ENCODE measurements around the gene RABGGTA. TPM values are rescaled to one million over a fixed set of nuclear protein-coding genes. Genes with fewer than 3 reads are reported as not detected.

Gene RABGGTA
- total and polyA plus RNA-seq, 4 donors: 23.1 to 42.9 (median 27.7) TPM

DNA sequence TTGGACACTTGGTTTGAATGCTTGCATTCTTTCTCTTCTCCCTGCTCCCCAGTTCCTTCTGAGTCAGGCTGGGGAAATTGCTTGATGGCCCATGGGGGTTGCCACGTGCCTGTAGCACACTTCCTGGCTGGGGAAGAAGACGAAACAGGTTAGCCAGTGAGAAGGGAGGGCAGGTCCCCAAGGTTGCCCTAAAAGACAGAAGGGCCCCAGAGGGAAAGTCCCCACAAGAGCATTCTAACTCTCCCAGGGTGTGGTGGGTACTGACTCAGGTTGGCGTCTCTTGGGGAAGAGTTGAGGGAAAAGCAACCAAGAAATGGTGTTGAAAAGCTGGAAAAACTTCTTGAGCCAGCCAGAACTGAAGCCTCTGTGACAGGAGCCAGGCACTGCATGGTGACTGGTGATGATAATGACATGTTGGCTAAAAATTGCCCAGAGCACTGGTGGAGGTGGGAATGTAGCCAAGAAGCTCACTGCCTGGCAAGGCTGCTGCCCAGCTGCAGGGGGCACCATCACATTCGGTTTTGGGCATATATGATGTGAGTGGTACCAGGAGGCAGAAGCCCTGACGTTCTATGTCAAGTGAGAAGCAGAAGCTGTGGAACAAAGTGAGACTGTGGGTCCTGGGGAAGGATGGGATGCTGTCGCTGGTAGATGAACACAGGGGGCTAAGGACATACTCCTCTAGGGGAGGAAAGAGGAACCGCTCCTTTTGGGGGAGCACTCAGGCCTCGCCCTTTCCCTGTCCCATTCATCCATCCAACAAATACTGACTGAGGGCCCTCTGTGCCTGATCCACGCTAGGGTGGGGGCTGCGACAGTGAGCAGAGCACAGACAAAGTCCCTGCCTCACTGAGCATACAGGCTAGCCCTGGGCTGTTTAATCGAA lies 8.1 kb upstream of the RABGGTA start:
- no peaks in the 10 kb centered on the region for H3K27me3 ChIP-seq (ENCODE audit: control insufficient read depth, insufficient read depth, low read length)
- no peaks in the 10 kb centered on the region for H3K36me3 ChIP-seq (ENCODE audit: control insufficient read depth, insufficient read depth, low read length)
- DNase-seq (ENCODE audit: low read depth in 4 of 6, low spot score in 6 of 6): no peak
- 72% methylated on average over 8 of the region's 11 CpGs for WGBS (ENCODE audit: insufficient coverage)
- H3K9me3 ChIP-seq (ENCODE audit: control insufficient read depth, insufficient read depth, low read length): no peaks in the 10 kb centered on the region
- H3K4me3 ChIP-seq (ENCODE audit: low read depth, low read length): no peak overlapping the region
- no peak overlapping the region for H3K27ac ChIP-seq (ENCODE audit: low read depth, low read length)
- H3K4me1 ChIP-seq (ENCODE audit: control insufficient read depth, insufficient read depth, low read length): no peaks in the 10 kb centered on the region

DNA sequence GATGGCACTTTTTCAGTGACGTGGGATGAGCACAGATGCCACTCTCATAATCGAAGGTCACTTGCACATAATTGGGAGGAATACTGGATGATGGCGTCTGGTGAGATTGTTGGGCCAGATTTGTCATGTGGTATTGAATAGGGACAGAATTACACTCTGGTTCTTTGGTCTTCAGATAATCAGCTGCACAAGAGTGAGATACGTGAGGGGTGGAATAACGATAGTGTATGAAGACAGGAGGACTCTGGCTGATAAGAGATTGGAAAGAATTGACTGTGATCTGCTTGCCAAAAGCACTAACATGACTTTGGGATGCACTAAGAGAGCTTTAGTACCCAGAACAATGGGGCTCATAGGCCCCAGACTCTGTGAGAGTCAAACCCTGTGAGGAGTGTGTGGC lies 7.0 kb upstream of the RABGGTA start:
- no peaks in the 10 kb centered on the region for H3K9me3 ChIP-seq (ENCODE audit: control insufficient read depth, insufficient read depth, low read length)
- WGBS (ENCODE audit: insufficient coverage): 95% methylated on average over 5 of the region's 5 CpGs
- no peak overlapping the region for H3K4me3 ChIP-seq (ENCODE audit: low read depth, low read length)
- no peak overlapping the region for H3K27ac ChIP-seq (ENCODE audit: low read depth, low read length)
- no peak for DNase-seq (ENCODE audit: low read depth in 4 of 6, low spot score in 6 of 6)
- H3K4me1 ChIP-seq (ENCODE audit: control insufficient read depth, insufficient read depth, low read length): no peaks in the 10 kb centered on the region
- H3K36me3 ChIP-seq (ENCODE audit: control insufficient read depth, insufficient read depth, low read length): no peaks in the 10 kb centered on the region
- H3K27me3 ChIP-seq (ENCODE audit: control insufficient read depth, insufficient read depth, low read length): no peaks in the 10 kb centered on the region

DNA sequence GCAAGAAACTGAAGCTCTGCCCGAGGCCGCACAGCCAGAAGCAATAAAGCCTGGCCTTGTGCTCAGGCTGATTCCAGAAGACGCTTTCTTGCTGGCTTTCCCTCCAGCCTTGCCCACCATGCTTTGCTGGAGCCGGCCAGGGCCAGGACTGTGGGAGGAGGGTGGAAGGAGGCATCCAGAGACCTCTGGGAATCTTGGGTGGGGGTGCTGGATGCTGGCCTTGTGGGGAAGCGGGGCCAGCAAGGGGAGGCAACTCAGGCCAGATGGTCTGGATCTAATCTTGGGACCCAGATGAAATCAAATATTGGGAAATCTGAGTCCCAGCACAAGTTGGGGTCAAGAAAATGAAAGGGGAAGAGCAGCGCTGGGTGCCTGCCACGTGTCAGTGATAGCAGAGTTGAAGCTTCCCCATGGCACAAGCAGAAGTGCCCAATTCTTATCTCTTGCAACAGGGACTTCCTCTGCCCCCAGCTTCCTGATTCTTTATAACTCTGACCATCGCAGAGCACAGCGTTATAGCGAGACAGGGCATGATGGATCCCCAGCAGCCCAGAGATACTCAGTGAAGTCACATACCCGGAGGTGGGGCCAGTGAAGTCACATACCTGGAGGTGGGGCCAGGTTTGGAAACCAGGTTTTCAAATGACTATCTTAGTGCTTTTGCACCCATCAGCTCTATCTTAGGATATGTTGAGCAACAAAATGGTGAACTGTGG lies 6.4 kb upstream of the RABGGTA start:
- WGBS (ENCODE audit: insufficient coverage): 92% methylated on average over 11 of the region's 11 CpGs
- H3K27ac ChIP-seq (ENCODE audit: low read depth, low read length): no peak overlapping the region
- no peaks in the 10 kb centered on the region for H3K36me3 ChIP-seq (ENCODE audit: control insufficient read depth, insufficient read depth, low read length)
- H3K27me3 ChIP-seq (ENCODE audit: control insufficient read depth, insufficient read depth, low read length): no peaks in the 10 kb centered on the region
- H3K4me3 ChIP-seq (ENCODE audit: low read depth, low read length): no peak overlapping the region
- no peak for DNase-seq (ENCODE audit: low read depth in 4 of 6, low spot score in 6 of 6)
- no peaks in the 10 kb centered on the region for H3K9me3 ChIP-seq (ENCODE audit: control insufficient read depth, insufficient read depth, low read length)
- no peaks in the 10 kb centered on the region for H3K4me1 ChIP-seq (ENCODE audit: control insufficient read depth, insufficient read depth, low read length)

DNA sequence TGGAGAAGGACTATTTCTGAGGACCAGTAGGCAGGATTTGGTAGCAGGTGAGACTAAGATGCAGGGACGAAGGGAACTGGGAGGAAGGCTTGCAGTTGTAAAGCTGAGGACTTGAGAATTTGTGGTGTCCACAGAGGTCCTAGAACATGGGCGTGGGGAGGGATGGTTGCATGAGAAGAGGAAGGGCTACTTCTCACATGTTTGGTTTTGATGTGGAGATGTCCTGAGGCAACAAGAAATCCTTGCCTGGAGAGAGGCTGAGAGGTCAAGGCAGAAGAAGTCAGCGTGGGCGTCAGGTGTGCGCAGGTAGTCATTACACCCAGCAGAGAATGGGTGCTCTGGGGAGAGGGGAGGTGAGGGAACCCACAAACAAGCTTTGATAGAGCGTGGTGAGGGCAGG lies 5.7 kb upstream of the RABGGTA start:
- Histone ChIP-seq H3K27ac (ENCODE audit: low read depth, low read length) (no peak overlapping the region), H3K4me1 (ENCODE audit: control insufficient read depth, insufficient read depth, low read length) (no peaks in the 10 kb centered on the region), H3K36me3 (ENCODE audit: control insufficient read depth, insufficient read depth, low read length) (no peaks in the 10 kb centered on the region), H3K4me3 (ENCODE audit: low read depth, low read length) (no peak overlapping the region), H3K27me3 (ENCODE audit: control insufficient read depth, insufficient read depth, low read length) (no peaks in the 10 kb centered on the region), H3K9me3 (ENCODE audit: control insufficient read depth, insufficient read depth, low read length) (no peaks in the 10 kb centered on the region)
- WGBS (ENCODE audit: insufficient coverage): 97% methylated on average over 6 of the region's 6 CpGs
- DNase-seq (ENCODE audit: low read depth in 4 of 6, low spot score in 6 of 6): no peak

DNA sequence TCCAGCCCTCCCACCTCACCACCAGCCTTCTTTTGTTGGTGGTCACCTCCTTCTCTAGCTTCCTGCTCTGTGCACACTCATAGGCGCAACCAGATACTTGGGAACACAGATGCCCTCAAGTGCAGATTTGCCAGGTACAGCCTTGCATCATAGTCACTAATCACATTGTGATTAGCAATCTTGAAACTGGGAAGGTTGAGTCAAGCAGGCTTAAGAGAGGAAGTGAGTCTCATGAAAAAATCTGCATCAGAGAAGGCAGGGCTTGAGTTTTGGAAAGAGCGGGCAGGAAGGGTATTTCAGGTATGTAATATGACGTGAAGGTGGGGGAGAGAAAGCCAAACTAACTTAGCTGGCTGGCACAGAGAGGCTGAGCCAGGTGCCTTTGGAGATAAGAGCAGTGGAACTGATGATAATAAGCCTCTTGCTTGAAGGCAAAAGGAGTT lies 2.7 kb upstream of the RABGGTA start:
- Histone ChIP-seq H3K9me3 (ENCODE audit: control insufficient read depth, insufficient read depth, low read length) (no peaks in the 10 kb centered on the region), H3K4me1 (ENCODE audit: control insufficient read depth, insufficient read depth, low read length) (peaks cover 6% of the 10 kb centered on the region), H3K27me3 (ENCODE audit: control insufficient read depth, insufficient read depth, low read length) (no peaks in the 10 kb centered on the region), H3K36me3 (ENCODE audit: control insufficient read depth, insufficient read depth, low read length) (peaks cover 10% of the 10 kb centered on the region), H3K27ac (ENCODE audit: low read depth, low read length) (no peak overlapping the region), H3K4me3 (ENCODE audit: low read depth, low read length) (no peak overlapping the region)
- no peak for DNase-seq (ENCODE audit: low read depth in 4 of 6, low spot score in 6 of 6)
- 96% methylated on average over 3 of the region's 3 CpGs for WGBS (ENCODE audit: insufficient coverage)

DNA sequence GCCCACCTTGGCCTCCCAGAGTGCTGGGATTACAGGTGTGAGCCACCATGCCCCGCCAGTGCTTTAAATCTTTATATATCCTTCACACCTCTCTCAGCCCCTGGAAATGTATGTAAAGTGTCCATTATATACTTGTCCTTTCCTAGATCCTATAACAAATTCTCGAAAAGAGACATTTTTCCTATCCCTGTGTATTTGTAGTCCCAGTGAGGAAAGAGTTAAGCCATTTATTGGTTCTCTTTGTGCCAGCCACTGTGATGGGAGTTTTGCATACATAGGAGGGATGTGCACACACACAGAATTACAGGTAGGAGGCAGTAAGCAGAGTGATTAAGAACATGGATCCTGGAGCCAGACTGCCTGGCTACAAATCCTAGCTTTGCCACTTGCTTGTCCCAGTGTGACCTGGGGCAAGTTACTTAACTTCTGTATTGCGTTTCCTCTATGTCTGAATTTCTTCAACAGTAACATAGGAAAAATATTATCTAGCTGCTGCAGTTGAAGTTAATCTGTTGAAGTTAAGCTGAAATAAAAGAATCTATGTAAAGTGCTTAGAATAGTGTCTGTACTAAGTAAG lies 2.1 kb upstream of the RABGGTA start:
- Histone ChIP-seq H3K36me3 (ENCODE audit: control insufficient read depth, insufficient read depth, low read length) (peaks cover 16% of the 10 kb centered on the region), H3K27me3 (ENCODE audit: control insufficient read depth, insufficient read depth, low read length) (no peaks in the 10 kb centered on the region), H3K9me3 (ENCODE audit: control insufficient read depth, insufficient read depth, low read length) (no peaks in the 10 kb centered on the region), H3K4me3 (ENCODE audit: low read depth, low read length) (no peak overlapping the region), H3K4me1 (ENCODE audit: control insufficient read depth, insufficient read depth, low read length) (peaks cover 6% of the 10 kb centered on the region), H3K27ac (ENCODE audit: low read depth, low read length) (no peak overlapping the region)
- DNase-seq (ENCODE audit: low read depth in 4 of 6, low spot score in 6 of 6): no peak
- no CpG with 5 or more reads among the region's 3 CpGs for WGBS (ENCODE audit: insufficient coverage)

DNA sequence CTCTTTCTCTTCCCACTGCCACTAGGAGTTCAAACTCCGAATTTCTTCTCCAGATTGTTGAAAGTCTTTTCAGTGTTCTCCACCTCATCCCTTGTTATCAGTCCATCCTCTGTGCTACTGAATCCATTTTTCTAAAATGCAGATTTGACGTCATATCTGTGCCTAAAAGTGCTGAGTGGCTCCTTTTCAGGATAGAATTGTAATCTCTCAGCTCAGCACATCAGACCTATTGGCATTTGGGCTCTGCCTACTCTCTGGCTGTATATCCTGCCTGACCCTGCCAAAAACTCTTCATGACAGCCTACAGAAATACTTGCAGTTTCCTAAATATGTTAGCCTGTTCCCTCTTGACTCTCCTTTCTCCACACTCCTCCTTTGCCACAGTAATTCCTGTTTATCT lies 1.1 kb upstream of the RABGGTA start:
- no peak overlapping the region for H3K27ac ChIP-seq (ENCODE audit: low read depth, low read length)

DNA sequence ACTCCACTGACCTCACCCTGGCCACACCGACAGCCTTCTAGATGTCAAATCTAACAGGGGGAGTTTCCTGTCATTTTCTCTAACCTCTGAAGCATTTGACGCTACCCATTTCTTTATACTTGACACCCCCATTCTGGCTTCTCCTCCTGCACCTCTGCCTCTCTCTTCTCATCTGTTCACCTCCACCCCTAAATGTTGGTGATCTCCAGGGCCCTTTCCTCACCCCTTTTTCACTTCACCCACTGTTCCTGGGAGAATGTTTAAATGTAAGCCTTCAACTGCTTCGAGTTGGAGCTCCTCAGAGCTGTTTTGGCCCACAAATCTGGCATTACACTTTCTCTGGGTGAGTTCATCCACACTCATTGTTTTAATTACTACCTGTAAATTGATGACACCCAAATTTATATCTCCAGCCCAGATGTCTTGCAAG lies 452 bp upstream of the RABGGTA start:
- peaks cover 6% of the 10 kb centered on the region for H3K4me1 ChIP-seq (ENCODE audit: control insufficient read depth, insufficient read depth, low read length)
- no peak for DNase-seq (ENCODE audit: low read depth in 4 of 6, low spot score in 6 of 6)
- H3K27ac ChIP-seq (ENCODE audit: low read depth, low read length): peak overlapping the region; percentile 90
- WGBS (ENCODE audit: insufficient coverage): 20% methylated on average over 3 of the region's 3 CpGs
- H3K36me3 ChIP-seq (ENCODE audit: control insufficient read depth, insufficient read depth, low read length): peaks cover 31% of the 10 kb centered on the region
- H3K9me3 ChIP-seq (ENCODE audit: control insufficient read depth, insufficient read depth, low read length): no peaks in the 10 kb centered on the region
- peak overlapping the region; percentile 86 for H3K4me3 ChIP-seq (ENCODE audit: low read depth, low read length)
- no peaks in the 10 kb centered on the region for H3K27me3 ChIP-seq (ENCODE audit: control insufficient read depth, insufficient read depth, low read length)

More for the DNA sequence above, 1.1 kb upstream of the RABGGTA start:
- Histone ChIP-seq H3K4me1 (ENCODE audit: control insufficient read depth, insufficient read depth, low read length) (peaks cover 6% of the 10 kb centered on the region), H3K9me3 (ENCODE audit: control insufficient read depth, insufficient read depth, low read length) (no peaks in the 10 kb centered on the region), H3K4me3 (ENCODE audit: low read depth, low read length) (no peak overlapping the region), H3K27me3 (ENCODE audit: control insufficient read depth, insufficient read depth, low read length) (no peaks in the 10 kb centered on the region), H3K36me3 (ENCODE audit: control insufficient read depth, insufficient read depth, low read length) (peaks cover 25% of the 10 kb centered on the region)
- WGBS (ENCODE audit: insufficient coverage): 95% methylated on average over 2 of the region's 2 CpGs
- DNase-seq (ENCODE audit: low read depth in 4 of 6, low spot score in 6 of 6): no peak

DNA sequence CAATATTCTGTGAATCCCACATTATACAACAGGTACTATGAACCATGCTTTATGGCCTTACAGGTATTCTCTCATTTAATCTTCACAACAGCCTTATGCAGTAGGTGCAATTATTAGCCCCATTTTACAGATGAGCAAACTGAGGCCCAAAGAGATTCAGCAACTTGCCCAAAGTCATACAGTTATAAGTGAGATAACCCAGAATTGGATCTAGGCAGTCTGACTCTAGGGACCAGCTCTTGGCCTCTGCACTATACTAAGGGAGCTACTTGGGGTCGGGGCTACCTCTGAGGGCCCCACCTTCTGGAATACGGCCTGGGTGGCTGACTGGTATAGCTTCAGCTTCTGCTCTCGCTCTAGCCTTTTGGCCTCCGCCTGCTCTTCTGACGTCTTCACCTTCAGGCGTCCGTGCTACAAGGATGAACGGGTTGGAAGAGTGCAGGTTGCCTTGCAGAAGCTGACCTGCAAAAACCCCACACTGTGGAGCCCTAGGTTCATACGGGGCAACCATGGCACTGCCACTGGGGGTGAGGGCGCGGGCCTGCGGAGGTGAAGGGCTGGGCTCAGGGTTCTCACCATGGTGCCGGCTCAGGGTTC lies 762 bp downstream of the RABGGTA start:
- Histone ChIP-seq H3K4me3 (ENCODE audit: low read depth, low read length) (peak overlapping the region; percentile 86), H3K27me3 (ENCODE audit: control insufficient read depth, insufficient read depth, low read length) (no peaks in the 10 kb centered on the region), H3K27ac (ENCODE audit: low read depth, low read length) (peak overlapping the region; percentile 90), H3K36me3 (ENCODE audit: control insufficient read depth, insufficient read depth, low read length) (peaks cover 43% of the 10 kb centered on the region), H3K4me1 (ENCODE audit: control insufficient read depth, insufficient read depth, low read length) (peaks cover 6% of the 10 kb centered on the region), H3K9me3 (ENCODE audit: control insufficient read depth, insufficient read depth, low read length) (no peaks in the 10 kb centered on the region)
- DNase-seq (ENCODE audit: low read depth in 4 of 6, low spot score in 6 of 6): peak in 1 of 6 donors; percentile 17
- 14% methylated on average over 11 of the region's 13 CpGs for WGBS (ENCODE audit: insufficient coverage)
